GM19324 (cell line): ENCODE measurements around the gene BRK1.
"Not testable (repeated sequence)": the region's sequence is repeated elsewhere in the genome, so short reads cannot be mapped to it uniquely, and the experiment has no call there.

Source experiments
- ATAC-seq: cut with Tn5 transposase; IDR thresholded peaks from one replicate; pipeline ENCODE4 v1.9.1; 2021; ENCODE audit warnings: mild to moderate bottlenecking, moderate library complexity; ENCODE audit not compliant: unreplicated experiment, low FRiP score

Gene BRK1

DNA sequence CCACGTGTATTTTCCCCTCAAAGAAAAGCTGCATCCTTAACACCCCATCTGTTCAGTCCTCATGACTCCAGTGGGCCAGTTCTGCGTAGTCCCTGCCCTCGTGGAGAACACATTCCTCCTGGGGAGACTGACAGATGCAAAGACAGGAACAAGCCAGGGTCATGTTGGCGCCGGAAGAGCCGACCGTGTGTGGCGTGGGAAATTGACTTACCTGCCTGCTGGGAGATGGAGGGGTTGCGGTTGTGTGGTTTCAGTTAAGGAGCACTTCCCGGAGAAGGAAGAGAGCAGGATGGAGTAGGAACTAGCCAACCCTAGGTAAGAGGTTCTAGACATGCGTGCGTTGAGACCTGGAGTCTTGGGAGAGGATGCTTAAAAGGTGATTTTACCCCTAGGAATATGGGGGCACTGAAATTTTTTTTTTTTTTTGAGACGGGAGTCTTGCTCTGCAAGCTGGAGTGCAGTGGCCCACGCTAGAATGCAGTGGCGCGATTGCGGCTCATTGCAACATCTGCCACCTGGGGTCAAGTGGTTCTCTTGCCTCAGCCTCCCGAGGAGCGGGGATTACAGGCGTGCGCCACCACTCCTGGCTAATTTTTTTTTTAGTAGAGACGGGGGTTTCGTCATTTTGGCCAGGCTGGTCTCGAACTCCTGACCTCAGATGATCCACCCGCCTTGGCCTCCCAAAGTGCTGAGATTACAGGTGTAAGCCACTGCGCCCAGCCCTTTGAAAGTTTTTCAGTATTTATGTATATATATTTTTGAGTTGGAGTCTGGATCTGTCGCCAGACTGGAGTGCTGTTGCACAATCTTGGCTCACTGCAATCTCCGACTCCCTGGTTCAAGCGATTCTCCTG lies 27.5 kb downstream of the BRK1 start:
- no peak for ATAC-seq

GRCh38 chr3:10145685-10146084 lies 30.2 kb downstream of the BRK1 start:
- ATAC-seq: no peak

DNA sequence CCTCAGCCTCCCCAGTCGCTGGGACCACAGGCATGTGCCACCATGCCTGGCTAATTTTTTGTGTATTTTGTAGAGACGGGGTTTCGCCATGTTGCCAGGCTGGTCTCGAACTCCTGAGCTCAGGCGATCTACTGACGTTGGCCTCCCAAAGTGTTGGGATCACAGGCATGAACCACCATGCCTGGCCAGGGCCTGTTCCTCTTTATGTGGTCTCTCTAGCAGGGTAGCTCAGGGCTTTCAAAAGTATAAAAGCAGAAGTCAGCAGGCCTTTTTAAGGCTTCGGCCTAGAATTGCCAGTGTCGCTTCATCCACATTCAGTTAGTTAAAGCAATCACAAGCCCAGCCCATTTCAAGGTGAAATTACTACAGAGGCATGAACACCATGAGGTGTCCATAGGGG lies 33.8 kb downstream of the BRK1 start:
- no peak for ATAC-seq

GRCh38 chr3:10150987-10151386 lies 35.5 kb downstream of the BRK1 start:
- ATAC-seq: no peak

- no peak for ATAC-seq
Observed at GRCh38 chr3:10154335-10155122, 39.1 kb downstream of the BRK1 start.

DNA sequence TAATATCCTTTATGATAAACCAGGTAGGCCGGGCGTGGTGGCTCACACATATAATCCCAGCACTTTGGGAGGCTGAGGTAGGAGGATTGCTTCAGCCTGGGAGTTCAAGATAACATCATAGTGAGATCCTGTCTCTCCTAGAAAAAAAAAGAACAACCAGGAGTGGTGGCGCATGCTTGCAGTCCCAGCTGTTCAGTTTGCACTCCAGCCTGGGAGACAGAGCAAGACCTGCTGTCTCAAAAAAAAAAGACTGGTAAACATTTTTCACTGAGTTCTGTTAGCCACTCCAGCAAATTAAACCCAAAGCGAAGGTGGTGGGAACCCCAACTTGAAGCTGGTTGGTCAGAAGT lies 39.6 kb downstream of the BRK1 start:
- no peak for ATAC-seq

DNA sequence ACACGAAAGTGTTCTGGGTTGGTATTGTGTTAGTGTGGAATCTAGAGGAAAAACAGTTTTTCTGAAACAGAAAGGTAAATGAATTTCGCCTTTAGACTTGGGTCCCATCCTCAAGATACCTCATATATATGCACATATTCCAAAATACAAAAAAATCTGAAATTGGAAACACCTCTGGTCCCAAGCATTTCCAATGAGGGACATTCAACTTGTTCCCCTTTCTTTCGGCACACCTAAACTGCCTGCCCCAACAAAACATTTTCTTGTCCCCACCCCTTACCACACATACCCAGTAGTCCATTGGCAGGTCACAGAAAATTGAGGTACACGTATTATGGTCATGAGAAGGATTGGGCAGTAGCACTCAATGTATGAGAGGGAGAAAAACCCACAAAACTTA lies 40.2 kb downstream of the BRK1 start:
- ATAC-seq: no peak

DNA sequence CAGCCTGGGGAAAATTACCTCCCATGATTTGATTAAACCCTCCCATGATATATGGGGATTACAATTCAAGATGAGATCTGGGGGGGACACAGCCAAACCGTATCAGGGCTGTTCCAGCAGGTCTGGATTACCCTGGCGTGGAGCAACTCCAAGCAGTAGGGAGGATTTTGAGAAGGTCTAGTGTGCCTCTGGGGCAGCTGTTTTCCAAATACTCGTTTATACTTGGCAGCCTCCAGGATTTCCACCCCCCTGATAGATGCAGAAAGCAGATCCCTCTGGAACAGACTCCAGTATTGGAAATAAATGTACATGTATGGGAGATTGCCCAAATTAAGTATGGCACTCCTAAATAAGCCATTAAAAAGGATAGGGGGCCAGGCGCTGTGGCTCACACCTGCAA lies 41.6 kb downstream of the BRK1 start:
- no peak for ATAC-seq

- ATAC-seq: not testable (repeated sequence)
Observed at GRCh38 chr3:10158555-10158954, 43.1 kb downstream of the BRK1 start.

- no peak for ATAC-seq
Observed at GRCh38 chr3:10160346-10160745, 44.9 kb downstream of the BRK1 start.

DNA sequence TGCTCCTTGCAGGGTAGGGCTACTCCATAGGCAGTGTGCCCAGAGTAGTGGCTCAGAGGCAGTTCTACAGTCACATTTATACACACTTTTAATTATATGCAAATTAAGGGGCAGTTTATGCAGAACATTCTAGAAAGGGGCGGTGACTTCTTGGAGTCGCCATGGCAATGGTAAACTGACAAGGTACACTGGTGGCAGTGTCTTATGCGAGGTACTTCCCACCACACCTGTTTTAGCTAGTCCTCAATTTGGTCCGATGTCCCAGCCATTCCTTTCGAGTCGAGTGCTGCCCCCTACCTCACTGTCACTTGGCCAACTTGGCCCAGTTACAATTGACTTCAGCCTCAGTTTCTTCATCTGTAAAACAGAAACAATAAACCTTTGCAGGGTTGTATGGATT lies 45.5 kb downstream of the BRK1 start:
- no peak for ATAC-seq

- ATAC-seq: no peak
Observed at GRCh38 chr3:10162185-10162584, 46.7 kb downstream of the BRK1 start.

DNA sequence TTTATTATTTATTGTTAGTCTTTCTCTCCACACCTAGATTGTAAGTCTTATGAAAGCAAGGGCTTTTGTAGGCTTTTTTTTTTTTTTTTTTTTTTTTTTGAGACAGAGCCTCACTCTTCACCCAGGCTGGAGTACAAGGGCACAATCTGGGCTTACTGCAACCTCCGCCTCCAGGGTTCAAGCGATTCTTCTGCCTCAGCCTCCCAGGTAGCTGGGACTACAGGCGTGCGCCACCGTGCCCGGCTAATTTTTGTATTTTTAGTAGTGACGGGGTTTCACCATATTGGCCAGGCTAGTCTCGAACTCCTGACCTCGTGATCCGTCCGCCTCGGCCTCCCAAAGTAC lies 48.7 kb downstream of the BRK1 start:
- ATAC-seq: not testable (repeated sequence)

DNA sequence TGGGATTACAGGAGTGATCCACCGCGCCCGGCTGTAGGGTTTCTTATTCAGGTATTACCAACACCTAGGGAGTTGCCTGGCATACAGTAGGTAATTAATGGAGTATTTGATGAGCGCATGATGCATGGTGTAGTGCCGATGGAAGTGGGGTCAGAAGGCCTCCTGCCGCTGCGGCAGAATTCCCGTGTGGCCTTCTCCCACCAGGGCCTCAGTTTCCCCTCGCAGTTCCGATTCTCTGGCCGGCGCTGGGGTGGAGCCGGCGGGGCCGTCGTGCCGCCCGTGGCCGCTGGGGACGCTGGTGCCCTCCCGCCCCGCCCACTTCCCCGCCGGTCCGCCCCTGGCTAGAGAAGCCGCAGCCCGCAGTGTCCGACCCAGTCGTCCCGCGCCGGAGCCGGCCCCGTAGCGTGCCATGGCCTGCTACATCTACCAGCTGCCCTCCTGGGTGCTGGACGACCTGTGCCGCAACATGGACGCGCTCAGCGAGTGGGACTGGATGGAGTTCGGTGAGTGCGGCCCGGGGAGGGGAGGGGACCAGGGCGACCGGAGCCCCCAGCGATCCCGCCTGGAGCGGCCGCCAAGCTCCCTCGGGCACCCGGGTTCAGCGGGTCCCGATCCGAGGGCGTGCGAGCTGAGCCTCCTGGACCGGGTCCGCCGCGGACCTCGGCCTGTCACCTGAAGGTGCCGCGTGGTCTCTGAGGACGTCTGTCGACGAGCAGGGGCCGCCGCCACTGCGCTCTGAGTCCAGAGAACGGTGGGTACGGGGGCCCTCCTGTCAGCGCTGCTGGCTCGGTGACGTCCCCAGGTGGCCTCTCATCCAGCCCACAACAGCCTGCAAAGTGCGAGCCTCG lies 49.3 kb downstream of the BRK1 start, which contains the start of gene IRAK2:
Gene IRAK2 (plus strand): TSS at position 374 of the 848 bp plus-strand sequence. CDS start 36 bp downstream, at position 410.
- peak; percentile 88 for ATAC-seq

- no peak for ATAC-seq
Observed at GRCh38 chr3:10166213-10166604, 50.7 kb downstream of the BRK1 start.

DNA sequence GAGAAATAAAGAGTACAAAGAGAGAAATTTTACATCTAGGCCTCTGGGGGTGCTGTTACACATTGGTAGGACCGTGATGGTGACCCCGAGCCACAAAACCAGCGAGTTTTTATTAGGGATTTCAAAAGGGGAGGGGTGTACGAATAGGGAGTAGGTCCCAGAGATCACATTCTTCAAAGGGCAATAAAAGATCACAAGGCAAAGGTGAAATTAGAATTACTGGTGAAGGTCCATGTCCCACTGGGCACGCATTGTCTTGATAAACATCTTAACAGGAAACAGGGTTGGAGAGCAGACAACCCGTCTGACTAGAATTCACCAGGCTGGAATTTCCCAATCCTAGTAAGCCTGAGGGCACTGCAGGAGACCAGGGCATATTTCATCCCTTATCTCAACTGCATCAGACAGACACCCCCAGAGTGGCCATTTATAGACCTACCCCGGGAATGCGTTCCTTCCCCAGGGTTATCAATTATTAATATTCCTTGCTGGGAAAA lies 53.6 kb downstream of the BRK1 start:
- no peak for ATAC-seq

DNA sequence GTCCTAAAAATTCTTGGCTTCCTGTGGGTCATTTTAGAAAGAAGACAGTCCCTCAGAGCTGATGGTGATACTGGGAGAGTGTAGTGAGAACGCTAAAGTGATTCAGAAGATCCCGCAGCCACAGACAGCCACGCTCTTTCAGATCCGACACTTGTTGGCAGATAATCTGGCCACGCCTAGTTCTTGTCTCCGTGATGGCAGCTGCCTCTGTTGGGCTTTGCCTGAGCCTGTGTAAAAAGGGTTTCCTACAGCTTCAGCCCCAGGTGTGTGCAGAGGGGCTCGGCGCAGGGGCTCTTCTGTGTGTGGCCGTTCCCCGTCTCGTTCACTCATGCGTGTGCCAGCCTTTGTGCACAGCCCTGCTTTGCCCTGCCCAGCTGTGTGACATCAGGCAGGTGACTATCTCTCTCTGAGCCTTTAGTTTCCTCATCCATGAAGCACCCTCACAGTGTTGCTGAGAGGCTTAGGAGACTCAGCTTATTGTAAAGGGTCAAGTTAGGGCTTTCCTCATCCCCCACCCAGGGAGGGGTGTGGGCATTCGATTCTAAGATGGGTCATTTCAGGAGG lies 55.5 kb downstream of the BRK1 start:
- ATAC-seq: no peak

DNA sequence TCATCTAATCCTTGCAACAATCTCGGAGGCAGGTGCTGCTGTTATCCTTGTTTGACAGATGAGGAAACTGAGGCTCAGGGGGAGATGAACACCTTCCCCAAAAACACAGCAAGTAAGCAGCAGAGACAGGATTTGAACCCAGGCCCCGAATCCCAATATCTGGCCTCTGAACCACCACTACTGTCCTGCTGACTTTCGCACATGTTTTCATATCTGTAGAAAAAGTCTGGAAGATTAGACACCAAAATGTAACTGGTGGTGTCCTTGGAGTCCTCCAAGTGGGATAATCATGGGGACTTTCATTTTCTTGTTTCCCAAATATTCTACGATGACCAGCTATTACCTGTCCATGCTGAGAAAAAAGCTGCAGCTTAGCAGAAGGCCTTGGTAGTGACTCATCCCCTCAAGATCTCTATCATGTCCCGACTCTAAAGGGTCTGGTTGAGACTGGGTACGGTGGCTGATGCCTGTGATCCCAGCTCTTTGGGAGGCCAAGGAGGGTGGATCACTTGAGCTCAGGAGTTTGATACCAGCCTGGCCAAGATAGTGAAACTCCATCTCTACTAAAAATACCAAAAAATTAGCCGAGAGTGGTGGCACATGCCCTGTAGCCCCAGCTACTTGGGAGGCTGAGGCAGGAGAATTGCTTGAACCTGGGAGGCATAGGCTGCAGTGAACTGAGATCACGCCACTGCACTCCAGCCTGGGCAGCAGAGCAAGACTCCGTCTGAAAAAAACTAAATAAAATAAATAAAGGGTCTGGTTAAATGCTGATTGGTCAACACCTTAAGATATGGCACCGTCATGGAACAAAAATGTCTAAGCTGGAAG lies 57.8 kb downstream of the BRK1 start:
- ATAC-seq: no peak

GRCh38 chr3:10173926-10174435 lies 58.5 kb downstream of the BRK1 start:
- no peak for ATAC-seq
